Adipocyte (in vitro differentiated cells): ENCODE measurements around the gene COQ3.

Experiments used
- DNase-seq: peaks from one replicate; pipeline ENCODE4 v3.0.0-alpha.2; 2015; ENCODE audit warnings: low read depth
- H3K27me3 ChIP-seq: replicated peaks from 2 replicates; pipeline ENCODE4 v1.7.0; 2013; ENCODE audit warnings: mild to moderate bottlenecking, low read length, moderate library complexity; ENCODE audit not compliant: control insufficient read depth, insufficient read depth
- H3K36me3 ChIP-seq: 2 replicates; pipeline ENCODE4 v1.7.0; 2013; ENCODE audit warnings: low read length, mild to moderate bottlenecking, moderate library complexity; ENCODE audit not compliant: control insufficient read depth, insufficient read depth, severe bottlenecking
- H3K4me1 ChIP-seq: 2 replicates; pipeline ENCODE4 v1.7.0; 2013; ENCODE audit warnings: mild to moderate bottlenecking, low read length, moderate library complexity; ENCODE audit not compliant: control insufficient read depth, insufficient read depth
- H3K4me3 ChIP-seq: 2 replicates; pipeline ENCODE4 v1.7.0; 2013; ENCODE audit warnings: mild to moderate bottlenecking, low read length, moderate library complexity
- H3K9ac ChIP-seq: 2 replicates; pipeline ENCODE4 v1.7.0; 2013; ENCODE audit warnings: mild to moderate bottlenecking, low read length, moderate library complexity
- H3K9me3 ChIP-seq: 2 replicates; pipeline ENCODE4 v1.7.0; 2013; ENCODE audit warnings: mild to moderate bottlenecking, low read length, moderate library complexity; ENCODE audit not compliant: control insufficient read depth

The COQ3 gene

DNA sequence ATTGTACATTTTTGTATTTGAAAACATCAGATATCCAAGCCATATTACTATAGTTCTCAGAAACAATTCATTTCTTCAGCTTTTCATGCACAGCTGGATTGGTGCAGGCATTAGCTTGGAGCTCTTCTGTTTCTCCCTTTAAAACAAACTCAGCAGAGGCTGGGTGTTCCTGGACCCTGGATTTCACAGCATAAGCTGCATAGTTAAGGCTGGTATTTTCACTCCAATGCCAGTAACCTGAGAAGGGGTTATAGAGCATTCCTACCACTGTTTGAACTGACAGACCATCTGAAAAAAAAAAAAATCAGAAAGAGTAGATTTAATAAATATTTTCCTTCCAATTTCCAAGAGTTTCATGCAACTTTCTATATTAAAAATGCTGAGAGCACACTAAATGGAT is 24.5 kb downstream of the COQ3 start:
- H3K36me3 ChIP-seq, result no peaks in the 10 kb centered on the region
- peak; percentile 9 for DNase-seq

DNA sequence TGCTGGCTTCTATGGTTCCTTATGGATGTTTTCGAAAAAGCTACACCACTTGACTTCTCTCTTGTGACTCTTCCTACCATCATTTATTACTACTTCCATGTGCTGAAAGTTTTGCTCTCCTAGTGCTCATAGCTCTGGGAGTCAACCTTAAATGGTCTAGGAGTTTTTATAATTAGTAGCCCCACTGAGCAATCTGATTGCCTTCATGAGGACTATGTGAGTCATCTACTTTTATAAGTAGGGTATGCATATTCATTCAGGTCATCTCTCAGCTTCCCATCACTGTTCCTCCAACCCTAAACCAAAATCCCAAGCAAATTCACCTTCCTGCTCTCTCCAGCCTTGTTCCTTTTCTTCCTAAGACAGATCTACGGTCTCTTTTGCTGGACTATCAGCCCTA is 27.1 kb downstream of the COQ3 start:
- Histone ChIP-seq H3K27me3 (no peaks in the 10 kb centered on the region), H3K9me3 (no peaks in the 10 kb centered on the region), H3K36me3 (no peaks in the 10 kb centered on the region), H3K4me3 (no peak overlapping the region), H3K9ac (no peak overlapping the region), H3K4me1 (no peaks in the 10 kb centered on the region)
- no peak for DNase-seq

More for the DNA sequence above, 24.5 kb downstream of the COQ3 start:
- no peaks in the 10 kb centered on the region for H3K4me1 ChIP-seq
- H3K4me3 ChIP-seq, result no peak overlapping the region
- H3K27me3 ChIP-seq, result no peaks in the 10 kb centered on the region
- H3K9ac ChIP-seq, result no peak overlapping the region
- H3K9me3 ChIP-seq, result no peaks in the 10 kb centered on the region

GRCh38 chr6:99364026-99364425 is 30.0 kb downstream of the COQ3 start:
- no peak overlapping the region for H3K4me3 ChIP-seq
- peaks cover 18% of the 10 kb centered on the region for H3K27me3 ChIP-seq
- H3K9ac ChIP-seq, result no peak overlapping the region
- H3K4me1 ChIP-seq, result no peaks in the 10 kb centered on the region
- H3K36me3 ChIP-seq, result no peaks in the 10 kb centered on the region
- H3K9me3 ChIP-seq, result no peaks in the 10 kb centered on the region
- no peak for DNase-seq

GRCh38 chr6:99362678-99363268 is 31.2 kb downstream of the COQ3 start:
- H3K4me1 ChIP-seq, result no peaks in the 10 kb centered on the region
- no peaks in the 10 kb centered on the region for H3K9me3 ChIP-seq
- no peaks in the 10 kb centered on the region for H3K36me3 ChIP-seq
- no peak overlapping the region for H3K9ac ChIP-seq
- no peak overlapping the region for H3K4me3 ChIP-seq
- H3K27me3 ChIP-seq, result peaks cover 23% of the 10 kb centered on the region
- no peak for DNase-seq

GRCh38 chr6:99359800-99360199 is 34.2 kb downstream of the COQ3 start:
- H3K9me3 ChIP-seq, result peaks cover 5% of the 10 kb centered on the region
- no peaks in the 10 kb centered on the region for H3K36me3 ChIP-seq
- H3K4me1 ChIP-seq, result no peaks in the 10 kb centered on the region
- no peak overlapping the region for H3K4me3 ChIP-seq
- H3K27me3 ChIP-seq, result peaks cover 30% of the 10 kb centered on the region
- H3K9ac ChIP-seq, result no peak overlapping the region
- DNase-seq, result no peak

- Histone ChIP-seq H3K9me3 (peaks cover 5% of the 10 kb centered on the region), H3K4me1 (no peaks in the 10 kb centered on the region), H3K4me3 (no peak overlapping the region), H3K36me3 (no peaks in the 10 kb centered on the region), H3K27me3 (peaks cover 46% of the 10 kb centered on the region), H3K9ac (no peak overlapping the region)
- DNase-seq, result no peak
Measured at GRCh38 chr6:99356641-99357040, 37.4 kb downstream of the COQ3 start.

- peaks cover 46% of the 10 kb centered on the region for H3K27me3 ChIP-seq
- no peak for DNase-seq
- no peak overlapping the region for H3K9ac ChIP-seq
- no peak overlapping the region for H3K4me3 ChIP-seq
- H3K4me1 ChIP-seq, result peaks cover 1% of the 10 kb centered on the region
- peaks cover 5% of the 10 kb centered on the region for H3K9me3 ChIP-seq
- no peaks in the 10 kb centered on the region for H3K36me3 ChIP-seq
Measured at GRCh38 chr6:99354983-99355382, 39.0 kb downstream of the COQ3 start.

DNA sequence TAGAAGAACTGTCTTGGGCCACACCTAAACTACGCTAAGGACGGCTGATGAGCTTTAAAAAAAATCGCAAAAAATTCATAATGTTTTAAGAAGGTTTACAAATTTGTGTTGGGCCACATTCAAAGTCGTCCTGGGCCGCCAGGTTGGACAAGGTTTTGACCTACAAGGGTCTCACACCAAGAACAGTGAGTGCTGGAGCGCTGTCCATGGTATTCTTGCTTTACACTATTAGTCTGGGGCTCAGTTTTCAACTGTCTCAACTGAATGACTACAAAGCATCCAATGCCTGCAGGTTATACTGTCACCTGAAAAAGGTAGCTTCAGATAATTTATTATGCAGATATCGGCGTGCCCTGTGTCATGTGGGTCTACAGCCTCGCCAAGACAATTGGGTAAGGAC is 40.9 kb downstream of the COQ3 start:
- H3K9me3 ChIP-seq, result peaks cover 5% of the 10 kb centered on the region
- no peak overlapping the region for H3K9ac ChIP-seq
- peaks cover 49% of the 10 kb centered on the region for H3K27me3 ChIP-seq
- H3K4me1 ChIP-seq, result peaks cover 2% of the 10 kb centered on the region
- H3K4me3 ChIP-seq, result no peak overlapping the region
- H3K36me3 ChIP-seq, result no peaks in the 10 kb centered on the region
- no peak for DNase-seq

DNA sequence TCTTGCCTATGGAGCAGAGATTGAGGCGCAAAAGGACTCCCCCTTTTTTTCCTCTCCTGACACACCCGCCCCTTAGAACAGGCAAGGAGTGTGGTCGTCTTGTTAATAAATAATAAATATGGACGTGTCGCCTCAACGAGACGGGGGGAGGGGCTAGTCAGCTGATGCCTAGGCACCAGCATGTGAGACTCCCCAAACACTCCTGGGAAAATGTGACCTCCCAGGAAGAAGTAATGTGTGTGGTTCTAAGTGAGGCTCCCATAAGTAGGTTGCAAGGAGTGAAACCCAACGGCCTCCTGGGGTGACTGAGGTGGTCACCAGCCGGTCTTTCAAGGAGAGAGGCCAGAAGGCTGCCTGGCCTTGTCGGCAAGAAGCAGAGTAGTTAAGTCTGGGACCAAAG is 43.4 kb downstream of the COQ3 start:
- DNase-seq, result no peak

GRCh38 chr6:99349171-99350141 is 44.5 kb downstream of the COQ3 start, which contains the start of gene FAXC:
Gene FAXC (minus strand): TSS chr6:99349674. CDS start chr6:99349372, 302 bp downstream.
- Histone ChIP-seq H3K4me3 (peak within 1 kb of the TSS; percentile 74), H3K36me3 (no peaks in the 10 kb centered on the region), H3K4me1 (peaks cover 2% of the 10 kb centered on the region), H3K9ac (peak within 1 kb of the TSS; percentile 15), H3K27me3 (peaks cover 40% of the 10 kb centered on the region), H3K9me3 (no peaks in the 10 kb centered on the region)
- peak; percentile 67 for DNase-seq

More for the DNA sequence above, 43.4 kb downstream of the COQ3 start:
- H3K9me3 ChIP-seq, result no peaks in the 10 kb centered on the region
- H3K36me3 ChIP-seq, result no peaks in the 10 kb centered on the region
- H3K4me3 ChIP-seq, result no peak overlapping the region
- H3K9ac ChIP-seq, result no peak overlapping the region
- H3K27me3 ChIP-seq, result peaks cover 43% of the 10 kb centered on the region
- peaks cover 2% of the 10 kb centered on the region for H3K4me1 ChIP-seq

DNA sequence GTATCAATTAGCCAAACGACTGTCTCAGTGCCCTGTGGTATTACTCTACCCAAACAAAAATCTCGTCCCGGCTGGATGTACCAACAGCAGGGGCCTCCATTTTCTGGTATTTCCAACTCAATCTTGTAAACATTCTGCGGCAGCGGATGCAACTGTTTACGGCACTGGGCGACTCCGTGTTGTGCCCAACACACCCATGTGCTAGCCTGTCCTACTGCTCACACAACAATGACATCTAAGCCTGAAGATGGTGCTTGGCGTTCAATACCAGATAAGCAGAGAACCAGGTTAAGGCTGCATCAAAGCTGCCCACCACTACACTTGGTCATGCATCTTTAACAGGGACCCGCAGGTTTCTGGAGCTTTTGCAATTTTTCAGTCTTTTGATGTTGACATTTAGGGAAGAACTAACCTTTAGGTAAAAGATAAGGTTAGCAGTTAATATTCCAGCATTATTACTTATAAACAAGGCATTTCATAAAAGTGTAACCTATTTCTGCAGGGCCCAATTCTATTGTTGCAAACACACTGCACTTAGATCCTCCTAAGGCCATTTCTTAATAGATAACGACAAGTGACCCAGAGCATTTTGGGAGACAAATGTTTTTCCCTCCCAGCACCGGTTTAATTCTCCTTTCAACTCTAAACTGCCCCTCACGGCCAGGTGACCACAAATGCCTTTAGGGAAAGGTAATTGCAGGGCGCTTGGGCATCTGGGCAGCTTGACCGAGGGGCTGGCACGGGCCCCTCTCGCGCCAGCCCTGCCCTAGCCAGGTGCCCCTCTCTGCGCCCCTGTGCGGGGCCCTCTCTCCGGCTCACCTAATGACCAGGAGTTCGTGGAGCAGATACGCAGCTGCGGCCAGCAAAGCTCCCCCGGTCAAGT is 45.5 kb downstream of the COQ3 start:
- H3K4me3 ChIP-seq, result peak overlapping the region; percentile 66
- H3K27me3 ChIP-seq, result peaks cover 36% of the 10 kb centered on the region
- no peak for DNase-seq
- peaks cover 2% of the 10 kb centered on the region for H3K4me1 ChIP-seq
- H3K9ac ChIP-seq, result no peak overlapping the region
- H3K36me3 ChIP-seq, result no peaks in the 10 kb centered on the region
- H3K9me3 ChIP-seq, result no peaks in the 10 kb centered on the region
